Activated T-cell treated with anti-CD3 and anti-CD28 coated beads, Interleukin-2, amount 50 U/mL, for 48 hours (primary cell): ENCODE data around the gene ATP5F1D.

Experiments used
- DNase-seq, 2 experiments: peaks; one replicate each; pipeline ENCODE4 v3.0.0-alpha.2; 2020

Gene ATP5F1D

GRCh38 chr19:1248139-1248785 is 6.7 kb downstream of the ATP5F1D start, which contains the start of gene MIDN:
TSS of gene MIDN (plus strand) at chr19:1248583. CDS start at chr19:1250297, 1,714 bp downstream.
- DNase-seq = peak; percentile 84 to 86

GRCh38 chr19:1248786-1249297 is 7.3 kb downstream of the ATP5F1D start:
- peak; percentile 80 to 91 for DNase-seq

DNA sequence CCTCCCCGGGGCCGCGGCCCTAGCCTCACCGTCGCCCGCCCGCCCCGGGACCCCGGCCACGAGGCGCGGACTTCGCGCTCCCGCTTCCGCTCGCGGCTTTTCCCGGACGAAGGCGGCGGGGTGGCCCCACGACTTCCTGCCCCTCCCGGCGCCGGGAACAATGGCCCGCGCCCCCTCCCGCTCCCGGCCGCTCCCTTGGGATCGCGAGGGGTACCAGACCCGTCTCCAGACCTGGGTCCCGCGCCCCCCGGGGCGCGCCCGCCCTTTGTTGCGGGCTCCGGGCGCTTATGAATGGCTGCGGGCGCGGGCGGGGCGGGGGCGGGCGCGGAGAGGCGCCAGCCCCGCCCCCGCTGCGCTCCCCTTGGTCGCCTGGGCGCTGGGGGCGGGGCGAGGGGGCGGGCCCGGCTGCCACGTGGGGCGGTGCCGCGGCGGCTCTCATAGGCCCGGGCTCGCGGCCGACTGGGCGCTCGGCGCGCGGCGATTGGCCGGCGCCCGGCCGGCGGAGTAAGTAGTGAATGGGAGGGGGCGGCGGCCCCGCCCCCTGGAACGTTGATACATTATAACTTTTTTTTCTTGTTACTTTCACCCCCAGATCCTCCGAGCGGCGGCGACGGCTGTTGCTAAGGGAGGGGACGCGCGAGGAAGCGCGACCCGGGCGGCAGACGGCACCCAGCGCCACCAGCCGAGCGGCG is 7.9 kb downstream of the ATP5F1D start:
- peak; percentile 94 to 95 for DNase-seq

- no peak for DNase-seq
These were observed 8.5 kb downstream of the ATP5F1D start for GRCh38 chr19:1249990-1250436.

GRCh38 chr19:1250437-1251260 is 9.1 kb downstream of the ATP5F1D start:
- DNase-seq = peak; percentile 52 to 58

DNA sequence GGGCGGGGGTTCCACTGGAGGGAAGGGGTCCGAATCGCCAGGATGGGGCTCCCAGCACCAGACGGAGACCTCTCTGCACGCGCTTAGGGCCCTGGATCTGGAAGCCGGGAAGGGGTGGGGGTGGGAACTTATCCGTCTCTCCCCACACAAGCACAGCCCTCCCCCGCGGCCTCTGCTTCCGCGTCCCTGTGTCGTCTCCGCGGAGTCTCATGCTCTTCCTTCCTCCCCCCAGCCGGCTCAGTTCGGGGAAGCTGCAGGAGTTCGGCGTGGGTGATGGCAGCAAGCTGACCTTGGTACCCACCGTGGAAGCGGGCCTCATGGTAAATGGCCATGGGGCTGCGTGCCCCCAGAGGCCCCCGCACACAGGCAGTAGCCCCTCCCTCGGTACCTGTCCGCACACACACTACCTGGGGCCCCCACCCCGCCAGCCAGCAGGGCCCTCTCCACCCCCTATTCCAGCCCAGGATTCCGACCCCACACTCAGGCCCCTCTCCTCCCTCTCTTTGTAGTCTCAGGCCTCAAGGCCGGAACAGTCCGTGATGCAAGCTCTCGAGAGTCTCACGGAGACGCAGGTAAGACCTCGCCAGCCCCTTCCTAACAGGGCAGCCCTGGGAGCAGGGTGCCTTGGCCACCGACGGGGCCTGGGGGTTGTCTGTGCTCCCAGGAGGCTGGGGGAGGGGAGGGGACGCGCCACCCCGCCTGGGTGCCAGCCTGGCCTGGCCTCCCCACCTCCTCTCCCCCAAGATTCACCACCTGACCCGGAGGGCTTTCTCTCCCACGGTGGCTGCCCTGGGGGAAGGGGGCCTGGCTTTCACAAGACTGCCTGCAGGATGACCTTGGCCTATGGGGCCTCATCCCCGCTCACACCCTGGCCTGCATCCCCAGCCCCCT is 10.0 kb downstream of the ATP5F1D start:
- peak; percentile 78 to 79 for DNase-seq

- DNase-seq = peak in 1 of 2 experiments; percentile 76
These were observed 10.8 kb downstream of the ATP5F1D start for GRCh38 chr19:1252221-1252820.

DNA sequence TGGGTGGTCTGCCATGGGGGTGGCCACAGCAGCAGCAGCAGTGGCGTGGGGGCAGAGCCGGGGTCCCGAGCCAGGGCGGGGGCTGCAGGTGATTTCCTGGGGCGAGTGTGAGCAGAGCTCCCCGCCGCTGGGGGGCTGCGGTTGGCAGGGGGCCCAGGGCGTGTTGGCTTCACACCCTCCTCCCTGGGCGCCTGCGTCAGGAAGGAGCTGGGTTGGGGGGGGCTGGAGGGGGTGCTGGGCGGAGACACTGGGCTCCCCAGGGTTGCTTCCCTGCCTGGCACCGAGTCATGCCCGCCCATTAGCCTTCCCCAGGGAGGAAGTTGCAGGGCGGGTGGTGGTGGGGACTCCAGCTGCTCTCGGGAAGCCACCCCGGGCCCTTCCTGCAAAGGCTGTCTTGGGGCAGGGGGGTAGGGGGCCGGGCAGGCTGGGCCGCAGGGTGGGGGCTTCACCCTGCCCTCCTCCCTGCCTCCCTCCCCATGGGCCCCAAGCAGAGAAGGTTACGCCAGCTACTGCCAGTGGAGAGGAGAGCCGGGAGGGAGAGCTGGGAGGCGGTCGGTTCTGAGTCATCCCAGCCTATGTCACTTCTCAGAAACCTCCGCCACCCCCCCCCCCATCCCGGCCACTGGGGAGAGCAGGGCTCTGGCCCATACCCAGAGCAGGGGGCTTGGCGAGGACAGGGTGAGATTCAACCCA is 11.4 kb downstream of the ATP5F1D start:
- peak; percentile 81 to 85 for DNase-seq

GRCh38 chr19:1253514-1254080 is 12.0 kb downstream of the ATP5F1D start:
- DNase-seq = no peak

DNA sequence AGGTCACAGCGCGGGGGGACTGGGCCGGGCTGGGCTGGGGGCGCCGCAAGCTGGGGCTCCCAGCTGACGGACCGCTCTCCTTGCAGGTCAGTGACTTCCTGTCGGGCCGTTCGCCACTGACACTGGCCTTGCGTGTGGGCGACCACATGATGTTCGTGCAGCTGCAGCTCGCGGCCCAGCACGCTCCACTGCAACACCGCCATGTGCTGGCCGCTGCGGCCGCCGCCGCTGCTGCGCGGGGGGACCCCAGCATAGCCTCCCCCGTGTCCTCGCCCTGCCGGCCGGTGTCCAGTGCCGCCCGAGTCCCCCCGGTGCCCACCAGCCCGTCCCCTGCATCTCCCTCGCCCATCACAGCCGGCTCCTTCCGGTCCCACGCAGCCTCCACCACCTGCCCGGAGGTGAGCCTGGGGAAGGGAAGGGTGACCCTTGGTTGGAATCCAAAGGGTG is 12.6 kb downstream of the ATP5F1D start:
- no peak for DNase-seq

DNA sequence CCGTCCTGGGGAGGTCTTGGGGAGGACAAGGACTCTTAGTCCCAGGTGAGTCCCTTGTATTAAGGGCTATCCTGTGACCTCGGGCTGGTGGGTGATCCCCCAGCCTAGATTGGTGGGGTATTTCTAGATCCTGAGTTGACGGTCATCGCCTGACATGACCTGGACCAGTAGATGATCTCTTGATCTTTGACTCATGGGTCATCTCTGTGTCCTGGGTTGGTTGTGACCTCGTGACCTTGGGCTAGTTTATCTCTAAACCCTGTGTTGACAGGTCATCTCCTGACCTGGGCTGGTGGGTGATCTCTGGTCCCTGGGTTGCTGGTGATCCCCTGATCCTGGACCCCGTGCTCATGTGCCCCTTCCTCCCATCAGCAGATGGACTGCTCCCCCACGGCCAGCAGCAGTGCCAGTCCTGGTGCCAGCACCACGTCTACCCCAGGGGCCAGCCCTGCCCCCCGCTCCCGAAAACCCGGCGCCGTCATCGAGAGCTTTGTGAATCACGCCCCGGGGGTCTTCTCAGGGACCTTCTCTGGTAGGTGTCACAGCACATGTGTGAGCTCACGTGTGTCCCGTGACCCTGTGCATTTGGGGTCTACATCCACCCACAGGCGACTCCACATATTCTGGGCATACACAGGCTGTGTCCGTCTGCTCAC is 13.1 kb downstream of the ATP5F1D start:
- no peak for DNase-seq

DNA sequence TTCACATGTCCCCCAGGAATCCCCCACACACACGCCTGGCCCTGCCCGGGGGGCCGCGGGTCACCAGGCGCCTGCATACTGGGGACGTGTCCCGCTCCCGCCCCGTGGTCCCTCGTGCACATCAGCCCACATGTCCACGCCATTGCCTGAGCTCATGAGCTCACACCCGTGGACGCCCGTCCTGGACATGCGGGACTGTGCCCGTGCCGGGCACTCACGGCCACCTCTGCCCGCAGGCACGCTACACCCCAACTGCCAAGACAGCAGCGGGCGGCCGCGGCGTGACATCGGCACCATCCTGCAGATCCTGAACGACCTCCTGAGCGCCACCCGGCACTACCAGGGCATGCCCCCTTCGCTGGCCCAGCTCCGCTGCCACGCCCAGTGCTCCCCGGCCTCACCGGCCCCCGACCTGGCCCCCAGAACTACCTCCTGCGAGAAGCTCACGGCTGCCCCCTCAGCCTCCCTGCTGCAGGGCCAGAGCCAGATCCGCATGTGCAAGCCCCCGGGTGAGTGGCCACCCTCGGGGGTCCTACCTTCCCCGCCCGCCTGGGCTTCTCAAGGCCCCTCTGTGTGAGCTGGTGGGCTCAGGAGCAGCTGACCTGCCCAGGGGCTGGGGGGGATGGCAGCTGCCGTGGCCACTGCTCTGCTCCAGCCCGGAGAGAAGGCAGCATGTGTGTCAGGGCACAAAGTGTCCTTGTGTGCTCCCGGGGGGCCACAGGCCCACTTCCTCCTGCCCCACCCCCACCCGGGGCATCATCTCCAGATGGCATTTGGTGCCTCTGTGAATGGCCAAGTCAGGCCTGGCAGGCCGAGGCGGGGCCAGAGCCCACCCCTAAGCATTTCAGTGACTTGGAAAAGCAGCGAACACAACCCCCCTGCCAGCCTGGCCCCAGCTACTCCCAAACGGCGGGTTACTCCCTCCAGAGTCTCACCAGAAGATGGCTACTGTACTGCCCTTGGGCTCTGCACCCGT is 13.9 kb downstream of the ATP5F1D start:
- no peak for DNase-seq

DNA sequence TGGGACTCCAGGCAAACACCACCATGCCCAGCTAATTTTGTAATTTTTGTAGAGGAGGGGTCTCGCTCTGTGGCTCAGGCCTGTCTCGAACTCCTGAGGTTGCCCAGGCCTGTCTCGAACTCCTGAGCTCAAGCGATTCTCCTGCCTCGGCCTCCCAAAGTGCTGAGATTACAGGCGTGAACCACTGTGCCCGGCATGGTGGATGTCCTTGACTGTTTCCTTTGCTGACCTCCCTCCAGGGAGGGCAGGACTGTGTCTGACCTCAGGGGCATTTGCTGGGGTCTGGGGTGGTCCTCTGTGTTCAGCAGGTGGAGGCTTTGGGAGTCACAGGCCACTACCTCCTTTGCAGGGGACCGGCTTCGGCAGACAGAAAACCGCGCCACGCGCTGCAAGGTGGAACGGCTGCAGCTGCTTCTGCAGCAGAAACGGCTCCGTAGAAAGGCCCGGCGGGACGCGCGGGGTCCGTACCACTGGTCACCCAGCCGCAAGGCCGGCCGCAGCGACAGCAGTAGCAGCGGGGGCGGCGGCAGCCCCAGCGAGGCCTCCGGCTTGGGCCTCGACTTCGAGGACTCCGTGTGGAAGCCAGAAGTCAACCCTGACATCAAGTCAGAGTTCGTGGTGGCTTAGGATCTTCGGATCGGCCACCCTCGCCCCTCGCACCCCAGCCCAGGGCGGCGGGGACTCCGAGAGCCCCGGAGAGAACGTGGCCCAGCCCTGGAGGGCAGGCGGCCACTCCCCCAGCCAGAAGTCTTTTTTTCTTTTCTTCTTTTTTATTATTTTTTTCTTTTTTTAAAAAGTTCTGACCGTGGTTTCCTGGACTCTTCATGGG is 15.3 kb downstream of the ATP5F1D start:
- DNase-seq = no peak

GRCh38 chr19:1257475-1258162 is 16.1 kb downstream of the ATP5F1D start:
- DNase-seq = no peak

GRCh38 chr19:1258163-1258492 is 16.6 kb downstream of the ATP5F1D start:
- DNase-seq = no peak

DNA sequence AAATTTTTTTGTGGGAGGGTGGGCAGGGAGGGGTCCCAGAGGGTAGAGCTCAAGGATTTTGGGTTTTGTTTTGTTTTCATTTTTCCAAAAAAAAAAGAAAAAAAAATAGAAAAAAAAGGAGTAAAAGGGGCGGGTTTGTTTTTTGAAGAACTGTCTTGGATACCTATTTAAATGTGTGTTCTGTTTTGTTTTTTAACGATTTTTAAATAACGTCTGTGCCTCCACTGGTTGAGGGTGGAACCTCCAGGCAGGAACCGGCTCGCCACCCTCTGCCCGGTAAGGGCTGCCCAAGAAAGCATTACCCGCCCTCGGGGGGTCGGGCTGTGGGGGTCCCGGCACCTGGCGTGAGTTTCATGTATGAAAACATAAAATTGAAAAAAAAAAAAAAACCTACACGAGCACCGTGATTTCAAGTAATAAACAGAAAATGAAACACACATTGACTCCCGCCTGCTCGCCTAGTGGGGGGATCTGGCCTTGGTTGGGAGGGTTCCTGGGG is 17.2 kb downstream of the ATP5F1D start:
- DNase-seq = no peak

DNA sequence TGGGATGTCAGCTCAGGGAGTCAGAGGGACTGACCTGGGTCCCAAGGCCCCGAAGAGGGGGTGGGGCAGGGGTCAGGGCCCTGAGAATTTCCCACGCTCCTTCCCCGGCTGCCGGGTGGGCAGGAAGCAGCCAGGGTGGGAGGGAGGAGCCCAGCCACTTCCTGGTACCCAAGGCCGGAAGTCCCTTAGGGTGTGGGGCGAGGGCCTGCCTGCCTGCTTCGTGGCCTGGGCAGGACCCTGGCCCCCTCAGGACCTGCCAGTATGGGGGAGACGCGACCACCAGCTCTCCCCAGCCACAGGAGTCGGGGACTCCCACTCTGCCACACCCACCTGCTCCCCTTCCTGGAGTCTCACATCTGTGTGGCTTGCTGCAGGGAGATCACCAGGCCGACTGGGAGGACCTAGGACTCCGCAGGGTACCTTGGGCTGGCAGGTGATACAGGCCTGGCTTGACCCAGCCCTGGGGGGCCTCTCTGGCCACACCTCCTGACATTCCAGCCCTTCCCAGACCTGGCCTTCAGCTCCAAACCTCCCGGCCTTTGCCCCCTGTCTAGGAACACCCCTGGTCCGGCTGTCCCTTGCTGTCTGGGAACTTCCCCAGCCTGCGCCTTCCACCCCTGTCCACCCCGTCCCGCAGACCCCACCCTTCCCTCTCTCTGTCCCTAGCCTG is 17.8 kb downstream of the ATP5F1D start:
- peak; percentile 82 to 86 for DNase-seq
